Measurements from ENCODE around the gene ZNF700. TPM values are rescaled to one million over a fixed set of nuclear protein-coding genes. Genes with fewer than 3 reads are reported as not detected.

Gene ZNF700
- total RNA-seq, 1 experiment from 2014 or later = 9.3 TPM

- CTCF ChIA-PET = no interaction called here
- no peak for DNase-seq (ENCODE audit: low read depth, low spot score)
Measured at GRCh38 chr19:11979527-11979926, 54.6 kb downstream of the ZNF700 start.

GRCh38 chr19:11982526-11982925, 57.6 kb downstream of the ZNF700 start:
- Histone ChIP-seq H3K79me2 (ENCODE audit: insufficient read depth, low read length) (no peaks in the 10 kb centered on the region), H3K4me2 (ENCODE audit: low read length) (no peak overlapping the region), H3K4me3 (replicated peaks in 1 of 2; ENCODE audit: low read depth in 1 of 2, low read length in 2 of 2) (no peak overlapping the region), H3K27me3 (ENCODE audit: insufficient read depth, low read length) (no peaks in the 10 kb centered on the region), H3K27ac (ENCODE audit: low read depth, low read length) (no peak overlapping the region), H4K20me1 (ENCODE audit: insufficient read depth) (no peaks in the 10 kb centered on the region), H2AFZ (ENCODE audit: low read depth, low read length, poor library complexity, severe bottlenecking) (no peak overlapping the region), H3K9me2 (ENCODE audit: insufficient read depth) (no peaks in the 10 kb centered on the region), H3K4me1 (ENCODE audit: control insufficient read depth in 1 of 2, insufficient read depth in 2 of 2, low read length in 2 of 2) (no peaks in the 10 kb centered on the region), H3K36me3 (ENCODE audit: control insufficient read depth in 1 of 2, insufficient read depth in 2 of 2, low read length in 2 of 2) (no peaks in the 10 kb centered on the region), H3K9ac (ENCODE audit: low read length) (no peak overlapping the region), H3K9me3 (ENCODE audit: control insufficient read depth in 1 of 2, insufficient read depth in 1 of 2, low read depth in 1 of 2, low read length in 2 of 2) (peaks cover 31% of the 10 kb centered on the region in 2 experiments; a peak in 2 of 4 replicates)
- intact Hi-C loops (cut with micrococcal nuclease) = no loop called here
- RAD21 ChIA-PET (ENCODE audit: low non-redundant PET in 1 of 2, low total read pairs in 2 of 2, uncharacterized antibody in 2 of 2, unreplicated experiment in 2 of 2) = no interaction called here
- ATAC-seq = no peak
- CTCF ChIA-PET = no interaction called here
- no TSS peak for BruUV-seq (replicated peaks)
- POLR2A ChIA-PET = no interaction called here
- no peak for DNase-seq (ENCODE audit: low read depth, low spot score)
- TF ChIP-seq YY1 (IDR thresholded peaks at IDR 0.05; ENCODE audit: extremely low read depth, insufficient replicate concordance, low read depth, low read length) (no peak), EGR1 (IDR thresholded peaks at IDR 0.05; ENCODE audit: low read depth) (no peak), TCF7L2 (IDR thresholded peaks at IDR 0.05; ENCODE audit: borderline replicate concordance, extremely low read depth, insufficient read depth, insufficient read length) (no peak), FOSL1 (IDR thresholded peaks at IDR 0.05; ENCODE audit: low read depth) (no peak), CBX3 (IDR thresholded peaks at IDR 0.05; ENCODE audit: low read depth) (no peak), JUND (IDR thresholded peaks at IDR 0.05) (no peak), SP1 (IDR thresholded peaks at IDR 0.05; ENCODE audit: low read depth) (no peak), MAX (IDR thresholded peaks at IDR 0.05) (no peak), RAD21 (IDR thresholded peaks at IDR 0.05; ENCODE audit: low read depth) (no peak), POLR2A (IDR thresholded peaks at IDR 0.05; ENCODE audit: borderline replicate concordance, extremely low read depth, insufficient read depth, insufficient read length) (no peak), ZBTB33 (IDR thresholded peaks at IDR 0.05; ENCODE audit: extremely low read depth, insufficient replicate concordance, low read length) (no peak), ZFX (IDR thresholded peaks at IDR 0.05) (no peak), CEBPB (IDR thresholded peaks at IDR 0.05; ENCODE audit: low read depth) (no peak)
- TF ChIP-seq, protein P1, sequence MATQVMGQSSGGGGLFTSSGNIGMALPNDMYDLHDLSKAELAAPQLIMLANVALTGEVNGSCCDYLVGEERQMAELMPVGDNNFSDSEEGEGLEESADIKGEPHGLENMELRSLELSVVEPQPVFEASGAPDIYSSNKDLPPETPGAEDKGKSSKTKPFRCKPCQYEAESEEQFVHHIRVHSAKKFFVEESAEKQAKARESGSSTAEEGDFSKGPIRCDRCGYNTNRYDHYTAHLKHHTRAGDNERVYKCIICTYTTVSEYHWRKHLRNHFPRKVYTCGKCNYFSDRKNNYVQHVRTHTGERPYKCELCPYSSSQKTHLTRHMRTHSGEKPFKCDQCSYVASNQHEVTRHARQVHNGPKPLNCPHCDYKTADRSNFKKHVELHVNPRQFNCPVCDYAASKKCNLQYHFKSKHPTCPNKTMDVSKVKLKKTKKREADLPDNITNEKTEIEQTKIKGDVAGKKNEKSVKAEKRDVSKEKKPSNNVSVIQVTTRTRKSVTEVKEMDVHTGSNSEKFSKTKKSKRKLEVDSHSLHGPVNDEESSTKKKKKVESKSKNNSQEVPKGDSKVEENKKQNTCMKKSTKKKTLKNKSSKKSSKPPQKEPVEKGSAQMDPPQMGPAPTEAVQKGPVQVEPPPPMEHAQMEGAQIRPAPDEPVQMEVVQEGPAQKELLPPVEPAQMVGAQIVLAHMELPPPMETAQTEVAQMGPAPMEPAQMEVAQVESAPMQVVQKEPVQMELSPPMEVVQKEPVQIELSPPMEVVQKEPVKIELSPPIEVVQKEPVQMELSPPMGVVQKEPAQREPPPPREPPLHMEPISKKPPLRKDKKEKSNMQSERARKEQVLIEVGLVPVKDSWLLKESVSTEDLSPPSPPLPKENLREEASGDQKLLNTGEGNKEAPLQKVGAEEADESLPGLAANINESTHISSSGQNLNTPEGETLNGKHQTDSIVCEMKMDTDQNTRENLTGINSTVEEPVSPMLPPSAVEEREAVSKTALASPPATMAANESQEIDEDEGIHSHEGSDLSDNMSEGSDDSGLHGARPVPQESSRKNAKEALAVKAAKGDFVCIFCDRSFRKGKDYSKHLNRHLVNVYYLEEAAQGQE (IDR thresholded peaks at IDR 0.05; ENCODE audit: low read depth) = no peak
- TF ChIP-seq, protein P2, sequence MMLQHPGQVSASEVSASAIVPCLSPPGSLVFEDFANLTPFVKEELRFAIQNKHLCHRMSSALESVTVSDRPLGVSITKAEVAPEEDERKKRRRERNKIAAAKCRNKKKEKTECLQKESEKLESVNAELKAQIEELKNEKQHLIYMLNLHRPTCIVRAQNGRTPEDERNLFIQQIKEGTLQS (IDR thresholded peaks at IDR 0.05) = no peak

More at GRCh38 chr19:11979527-11979926, 54.6 kb downstream of the ZNF700 start:
- Histone ChIP-seq H3K9me2 (ENCODE audit: insufficient read depth) (no peaks in the 10 kb centered on the region), H2AFZ (ENCODE audit: low read depth, low read length, poor library complexity, severe bottlenecking) (no peak overlapping the region), H3K4me2 (ENCODE audit: low read length) (no peak overlapping the region), H3K36me3 (ENCODE audit: control insufficient read depth in 1 of 2, insufficient read depth in 2 of 2, low read length in 2 of 2) (no peaks in the 10 kb centered on the region), H3K79me2 (ENCODE audit: insufficient read depth, low read length) (no peaks in the 10 kb centered on the region), H4K20me1 (ENCODE audit: insufficient read depth) (no peaks in the 10 kb centered on the region), H3K4me1 (ENCODE audit: control insufficient read depth in 1 of 2, insufficient read depth in 2 of 2, low read length in 2 of 2) (no peaks in the 10 kb centered on the region), H3K4me3 (replicated peaks in 1 of 2; ENCODE audit: low read depth in 1 of 2, low read length in 2 of 2) (no peak overlapping the region), H3K27ac (ENCODE audit: low read depth, low read length) (no peak overlapping the region), H3K27me3 (ENCODE audit: insufficient read depth, low read length) (no peaks in the 10 kb centered on the region), H3K9me3 (ENCODE audit: control insufficient read depth in 1 of 2, insufficient read depth in 1 of 2, low read depth in 1 of 2, low read length in 2 of 2) (peaks cover 34 to 38% of the 10 kb centered on the region in 2 experiments; a peak in 2 of 4 replicates), H3K9ac (ENCODE audit: low read length) (no peak overlapping the region)
- intact Hi-C loops (cut with micrococcal nuclease) = no loop called here
- TF ChIP-seq CEBPB (IDR thresholded peaks at IDR 0.05; ENCODE audit: low read depth) = no peak
- no peak for TF ChIP-seq EZH2 (IDR thresholded peaks at IDR 0.05)
- no peak for TF ChIP-seq POLR2AphosphoS5 (IDR thresholded peaks at IDR 0.05; ENCODE audit: low read depth, low read length)
- TF ChIP-seq CBX3 (IDR thresholded peaks at IDR 0.05; ENCODE audit: low read depth) = 0 out of 2 replicates have a peak, but pooled peaks have one; percentile 16
- no peak for TF ChIP-seq ELF1 (IDR thresholded peaks at IDR 0.05; ENCODE audit: borderline replicate concordance, low read depth)
- RAD21 ChIA-PET (ENCODE audit: low non-redundant PET in 1 of 2, low total read pairs in 2 of 2, uncharacterized antibody in 2 of 2, unreplicated experiment in 2 of 2) = no interaction called here
- no peak for ATAC-seq
- BruUV-seq (replicated peaks) = no TSS peak
- POLR2A ChIA-PET = no interaction called here
